ENCODE results near the gene SEMA4A. TPM values are rescaled to one million over a fixed set of nuclear protein-coding genes. Genes with fewer than 3 reads are reported as not detected.

The SEMA4A gene
- total and polyA plus RNA-seq, 2 donors (not counting 1 experiment from before 2014, with no cell fraction given): 0.27 to 0.99 TPM

GRCh38 chr1:156112276-156113137 lies 40.9 kb upstream of the SEMA4A start:
- no peak overlapping the region for H3K4me2 ChIP-seq (ENCODE audit: extremely low read depth, insufficient read depth, low read length)
- no peak overlapping the region for H2AFZ ChIP-seq (ENCODE audit: low read length)
- no peaks in the 10 kb centered on the region for H3K27me3 ChIP-seq (ENCODE audit: control insufficient read depth, insufficient read depth, low read length)
- no peaks in the 10 kb centered on the region for H3K36me3 ChIP-seq (ENCODE audit: control insufficient read depth, insufficient read depth, low read length)
- H3K4me1 ChIP-seq (ENCODE audit: control insufficient read depth, extremely low read depth, insufficient read depth, low read length): peaks cover 17% of the 10 kb centered on the region
- H3K9ac ChIP-seq (ENCODE audit: insufficient read depth, low read length): no peak overlapping the region
- peaks cover 3% of the 10 kb centered on the region for H4K20me1 ChIP-seq (ENCODE audit: control insufficient read depth, extremely low read depth, insufficient read depth, low read length)
- H3K4me3 ChIP-seq (replicated peaks in 1 of 4; ENCODE audit: control extremely low read depth in 1 of 4, insufficient read depth in 1 of 4, low read depth in 3 of 4, low read length in 4 of 4): no peak overlapping the region
- H3K79me2 ChIP-seq (ENCODE audit: control insufficient read depth, insufficient read depth, low read length): peaks cover 31% of the 10 kb centered on the region
- peak in 1 of 2 donors; percentile 38 for DNase-seq (ENCODE audit: low read depth in 2 of 2)
- TF ChIP-seq, protein P1, sequence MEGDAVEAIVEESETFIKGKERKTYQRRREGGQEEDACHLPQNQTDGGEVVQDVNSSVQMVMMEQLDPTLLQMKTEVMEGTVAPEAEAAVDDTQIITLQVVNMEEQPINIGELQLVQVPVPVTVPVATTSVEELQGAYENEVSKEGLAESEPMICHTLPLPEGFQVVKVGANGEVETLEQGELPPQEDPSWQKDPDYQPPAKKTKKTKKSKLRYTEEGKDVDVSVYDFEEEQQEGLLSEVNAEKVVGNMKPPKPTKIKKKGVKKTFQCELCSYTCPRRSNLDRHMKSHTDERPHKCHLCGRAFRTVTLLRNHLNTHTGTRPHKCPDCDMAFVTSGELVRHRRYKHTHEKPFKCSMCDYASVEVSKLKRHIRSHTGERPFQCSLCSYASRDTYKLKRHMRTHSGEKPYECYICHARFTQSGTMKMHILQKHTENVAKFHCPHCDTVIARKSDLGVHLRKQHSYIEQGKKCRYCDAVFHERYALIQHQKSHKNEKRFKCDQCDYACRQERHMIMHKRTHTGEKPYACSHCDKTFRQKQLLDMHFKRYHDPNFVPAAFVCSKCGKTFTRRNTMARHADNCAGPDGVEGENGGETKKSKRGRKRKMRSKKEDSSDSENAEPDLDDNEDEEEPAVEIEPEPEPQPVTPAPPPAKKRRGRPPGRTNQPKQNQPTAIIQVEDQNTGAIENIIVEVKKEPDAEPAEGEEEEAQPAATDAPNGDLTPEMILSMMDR (conservative IDR thresholded peaks at IDR 0.05 in 1 of 2, IDR thresholded peaks at IDR 0.05 in 1 of 2; ENCODE audit: low read depth in 1 of 2, low read length in 2 of 2): no peak
- no peak for TF ChIP-seq EZH2 (IDR thresholded peaks at IDR 0.05; ENCODE audit: low read length, missing control alignments)
- peak overlapping the region; percentile 99 for H3K27ac ChIP-seq (ENCODE audit: insufficient read depth, low read length)
- H3K9me3 ChIP-seq (ENCODE audit: control insufficient read depth, insufficient read depth, low read depth, low read length): no peaks in the 10 kb centered on the region

DNA sequence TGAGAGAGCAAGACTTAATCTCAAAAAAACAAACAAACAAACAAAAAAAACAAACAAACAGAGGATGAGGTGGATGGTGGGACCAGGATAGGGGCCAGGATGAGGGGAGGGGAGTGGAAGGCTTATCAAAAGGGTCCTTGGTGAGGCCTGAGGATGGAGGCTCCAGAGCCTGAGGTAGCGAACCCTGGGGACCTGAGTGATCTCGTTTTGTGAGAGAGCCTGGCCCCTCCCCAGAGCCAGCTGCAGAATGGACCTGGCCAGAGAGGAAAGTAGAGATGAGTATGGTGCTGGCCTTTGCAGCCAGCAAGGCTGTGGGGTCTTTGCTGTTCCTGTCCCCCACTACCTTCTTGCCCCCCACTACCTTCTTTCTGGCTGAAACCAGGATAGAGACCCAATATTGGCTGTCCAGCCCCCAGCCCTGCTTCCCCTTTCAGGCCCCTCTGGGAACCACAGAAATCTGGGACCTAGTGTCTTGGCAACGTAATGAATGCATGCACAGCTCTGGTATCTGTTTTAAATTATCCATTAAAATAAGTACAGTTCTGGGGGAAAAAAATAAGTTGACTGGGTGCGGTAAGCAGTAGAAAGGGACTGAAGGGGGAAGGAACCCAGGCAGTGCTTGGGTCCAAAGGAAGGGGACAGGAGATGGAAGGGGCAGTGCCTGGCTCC lies 40.0 kb upstream of the SEMA4A start:
- Histone ChIP-seq H3K9me3 (ENCODE audit: control insufficient read depth, insufficient read depth, low read depth, low read length) (no peaks in the 10 kb centered on the region), H3K9ac (ENCODE audit: insufficient read depth, low read length) (peak overlapping the region; percentile 85), H2AFZ (ENCODE audit: low read length) (no peak overlapping the region), H3K4me1 (ENCODE audit: control insufficient read depth, extremely low read depth, insufficient read depth, low read length) (peaks cover 17% of the 10 kb centered on the region), H4K20me1 (ENCODE audit: control insufficient read depth, extremely low read depth, insufficient read depth, low read length) (peaks cover 3% of the 10 kb centered on the region), H3K27me3 (ENCODE audit: control insufficient read depth, insufficient read depth, low read length) (no peaks in the 10 kb centered on the region), H3K27ac (ENCODE audit: insufficient read depth, low read length) (peak overlapping the region; percentile 99), H3K36me3 (ENCODE audit: control insufficient read depth, insufficient read depth, low read length) (no peaks in the 10 kb centered on the region), H3K79me2 (ENCODE audit: control insufficient read depth, insufficient read depth, low read length) (peaks cover 40% of the 10 kb centered on the region), H3K4me2 (ENCODE audit: extremely low read depth, insufficient read depth, low read length) (peak overlapping the region; percentile 55), H3K4me3 (replicated peaks in 1 of 4; ENCODE audit: control extremely low read depth in 1 of 4, insufficient read depth in 1 of 4, low read depth in 3 of 4, low read length in 4 of 4) (peak overlapping the region in 3 of 4 experiments; percentile 56 to 100 (median 91))
- no peak for DNase-seq (ENCODE audit: low read depth in 2 of 2)
- TF ChIP-seq, protein P1 (conservative IDR thresholded peaks at IDR 0.05 in 1 of 2, IDR thresholded peaks at IDR 0.05 in 1 of 2; ENCODE audit: low read depth in 1 of 2, low read length in 2 of 2): no peak
- TF ChIP-seq EZH2 (IDR thresholded peaks at IDR 0.05; ENCODE audit: low read length, missing control alignments): no peak
